NCI-H2029 (cell line): Measurements from ENCODE around the gene ADAMTS2.
"Not testable (repeated sequence)": the region's sequence is repeated elsewhere in the genome, so short reads cannot be mapped to it uniquely, and the experiment has no call there.

Experiments
- DNase-seq: peaks from one replicate; lab custom pipeline; 2025; lab: John Stamatoyannopoulos, UW

Gene ADAMTS2

DNA sequence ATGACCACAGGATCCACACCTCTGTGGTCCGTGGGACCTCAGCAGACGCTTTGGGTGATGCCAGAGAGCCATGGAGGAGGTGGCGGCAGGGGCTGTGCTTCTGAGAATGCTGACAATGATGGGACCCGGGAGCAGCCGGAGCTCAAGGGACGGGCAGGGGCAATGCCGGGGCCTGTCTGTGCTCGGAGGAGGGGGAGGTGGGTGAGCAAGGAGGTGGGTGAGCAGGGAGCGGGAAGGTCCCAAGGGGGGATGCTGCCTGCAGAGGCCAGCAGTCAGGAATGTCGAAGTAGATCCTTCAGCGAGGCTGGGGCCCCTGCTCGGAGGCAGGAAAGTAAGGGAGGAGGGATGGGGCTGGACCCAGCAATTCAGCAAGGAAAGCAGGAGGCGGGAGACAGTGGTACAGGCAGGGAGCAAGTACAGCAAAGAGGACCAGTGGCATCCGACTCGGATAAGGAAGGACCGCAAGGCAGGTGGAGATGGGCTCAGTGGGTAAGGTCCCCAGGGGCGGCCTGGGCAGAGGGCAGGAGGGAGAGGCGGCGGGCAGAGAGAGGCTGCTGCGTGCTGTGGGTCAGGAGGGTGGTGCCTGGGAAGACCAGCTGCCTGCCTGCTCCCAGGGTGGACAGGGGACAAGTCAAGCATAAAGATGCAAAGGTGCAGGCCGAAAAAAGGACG lies 49.0 kb downstream of the ADAMTS2 start:
- no peak for DNase-seq

DNA sequence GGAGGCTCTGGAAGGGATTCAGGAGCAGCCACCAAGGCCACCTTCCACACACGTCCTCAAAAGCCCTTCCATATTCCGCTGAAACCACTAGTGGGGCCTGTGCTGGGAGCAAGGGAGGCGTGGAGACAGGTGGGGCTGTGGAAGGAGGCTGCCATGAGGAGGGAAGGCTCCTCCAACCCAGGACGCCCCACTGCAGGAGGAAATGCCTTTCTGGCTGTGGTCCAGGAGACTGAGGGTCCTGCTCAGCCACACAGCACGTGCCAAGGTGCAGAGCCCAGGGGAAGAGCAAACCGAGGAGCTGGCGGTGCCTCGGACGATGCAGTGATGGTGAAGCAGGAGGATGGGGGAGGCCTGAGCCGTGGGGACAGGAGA lies 49.5 kb downstream of the ADAMTS2 start:
- DNase-seq = no peak

DNA sequence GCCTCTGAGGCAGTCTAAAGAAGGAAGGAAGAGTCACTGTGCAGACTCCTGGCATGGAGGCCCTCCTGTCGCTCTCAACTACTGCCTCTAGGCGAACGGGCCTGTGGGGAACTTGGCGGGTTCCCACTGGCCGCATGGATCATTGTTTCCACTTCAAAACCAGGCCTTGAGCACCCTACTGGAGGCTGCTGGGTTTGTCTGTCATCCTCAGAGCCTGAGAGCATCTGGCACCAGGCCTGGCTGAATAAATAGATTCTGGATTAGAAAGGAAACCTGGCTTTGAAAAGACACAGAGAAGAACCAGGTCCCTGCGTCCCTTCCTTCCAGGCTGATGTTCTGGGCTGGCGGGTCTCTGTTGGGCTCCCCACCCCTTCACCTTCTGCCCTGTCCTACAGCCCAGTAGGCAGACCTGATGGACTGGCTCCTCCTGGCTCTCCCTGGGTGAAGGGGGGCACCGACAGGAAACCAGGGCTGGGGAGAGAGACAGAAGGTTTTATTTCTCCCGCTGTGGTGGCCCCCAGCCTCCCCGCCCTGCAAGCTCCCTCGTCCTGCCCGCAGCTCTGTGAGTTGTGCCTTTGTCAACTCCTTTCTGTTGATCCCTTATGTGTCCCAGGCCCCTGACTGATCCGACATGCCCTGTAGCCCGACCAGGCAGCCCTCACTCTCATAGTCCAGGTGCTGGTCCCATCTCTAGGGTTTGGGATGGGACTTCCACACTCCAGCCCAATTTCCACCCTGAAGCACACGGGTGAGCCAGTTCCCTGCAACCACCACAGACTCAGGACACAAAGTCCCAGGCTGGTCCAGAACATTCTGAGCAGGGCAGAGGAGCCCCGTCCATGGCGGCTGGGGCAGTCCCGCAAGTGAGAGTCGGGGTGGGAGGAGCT lies 50.1 kb downstream of the ADAMTS2 start:
- peak; percentile 5 for DNase-seq

DNA sequence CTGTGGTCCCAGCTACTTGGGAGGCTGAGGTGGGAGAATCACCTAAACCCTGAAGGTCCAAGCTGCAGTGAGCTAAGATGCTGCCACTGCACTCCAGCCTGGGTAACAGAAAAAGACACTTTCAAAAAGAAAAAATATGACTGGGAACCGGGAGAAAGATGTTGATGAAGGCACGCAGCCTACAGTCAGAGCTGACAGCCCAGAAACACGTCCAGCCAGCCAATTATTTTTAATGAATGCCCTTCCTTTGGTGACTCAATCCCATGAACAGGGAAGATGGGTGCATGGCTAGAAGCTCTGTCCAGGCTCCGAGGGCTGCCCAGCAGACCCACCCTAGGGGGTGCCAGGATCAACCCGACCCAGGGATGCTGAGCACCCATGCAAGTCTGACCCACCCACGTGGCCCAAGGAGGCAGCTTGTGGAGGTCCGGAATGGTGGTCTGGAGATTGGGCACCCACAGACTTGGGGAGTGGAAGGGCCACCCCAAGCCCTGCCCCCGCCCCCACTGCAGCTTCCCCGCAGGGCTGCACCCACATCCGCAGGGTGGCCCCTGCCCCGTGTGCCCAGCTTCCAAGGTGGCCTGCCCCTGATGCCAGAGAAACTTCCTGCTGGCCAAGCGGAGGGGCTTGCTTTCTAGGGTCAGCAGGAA lies 51.0 kb downstream of the ADAMTS2 start:
- no peak for DNase-seq

DNA sequence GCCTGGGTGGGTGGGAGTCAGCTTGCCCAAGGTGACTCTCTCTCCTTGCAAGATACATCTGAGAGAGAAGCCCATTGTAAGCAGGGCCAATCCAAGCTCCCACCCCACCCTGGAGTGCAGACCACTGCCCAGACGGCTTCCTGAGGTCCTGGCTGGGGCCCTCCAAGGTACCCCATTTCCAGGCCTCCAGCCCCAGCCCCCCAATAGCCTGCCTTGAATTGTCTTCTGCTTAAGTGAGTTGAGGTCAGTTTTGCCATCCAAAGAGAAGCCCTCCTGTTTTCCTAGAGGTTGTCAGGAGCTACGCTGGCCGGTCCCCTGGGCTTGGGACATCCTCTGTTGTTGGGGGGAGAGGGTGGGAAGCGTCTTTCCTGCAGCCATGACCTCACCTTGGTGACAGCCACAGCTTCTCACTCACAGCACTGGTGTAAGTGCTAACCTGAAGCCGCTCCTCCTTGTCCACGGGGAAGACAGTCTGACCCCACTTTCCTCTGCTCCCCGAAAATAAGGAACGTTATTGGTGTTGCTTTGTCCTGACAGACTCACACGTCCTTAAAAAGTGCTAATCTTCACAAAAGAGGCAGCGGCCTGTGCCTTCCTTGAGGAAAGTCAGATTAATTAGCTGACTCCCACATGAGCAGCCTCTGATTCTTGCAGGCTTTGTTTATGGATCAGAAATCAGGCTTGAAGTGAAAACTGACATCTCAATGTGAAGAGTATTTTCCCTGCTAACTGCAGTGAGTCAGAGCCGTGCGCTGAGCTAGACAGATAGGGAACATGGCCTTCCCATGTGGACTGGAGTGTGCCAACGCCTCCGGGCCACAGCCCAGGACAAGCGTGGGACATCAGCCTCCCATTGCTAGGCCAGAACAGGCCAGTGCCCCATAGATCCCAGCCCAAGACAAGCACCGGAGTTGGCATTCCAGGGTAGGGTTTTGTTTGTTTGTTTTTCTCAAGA lies 52.3 kb downstream of the ADAMTS2 start:
- no peak for DNase-seq

DNA sequence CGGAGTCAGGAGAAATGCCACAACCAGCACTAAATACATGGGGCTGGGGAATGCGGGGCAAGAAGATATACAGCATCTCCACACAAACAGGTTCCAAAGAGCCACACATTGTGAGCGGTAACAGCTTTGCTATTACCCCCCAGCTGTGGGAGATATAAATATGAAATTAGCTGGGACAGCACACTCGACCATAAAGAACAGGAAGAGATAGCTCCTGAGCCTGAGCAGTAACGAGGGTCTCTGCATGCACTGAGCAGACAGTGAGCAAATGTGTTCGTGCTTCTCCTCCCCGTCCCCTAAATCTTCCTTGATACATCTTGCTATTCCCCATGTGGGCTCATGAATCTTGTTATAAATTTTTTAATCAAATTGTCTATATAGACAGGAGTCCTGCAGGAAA lies 53.1 kb downstream of the ADAMTS2 start:
- no peak for DNase-seq

DNA sequence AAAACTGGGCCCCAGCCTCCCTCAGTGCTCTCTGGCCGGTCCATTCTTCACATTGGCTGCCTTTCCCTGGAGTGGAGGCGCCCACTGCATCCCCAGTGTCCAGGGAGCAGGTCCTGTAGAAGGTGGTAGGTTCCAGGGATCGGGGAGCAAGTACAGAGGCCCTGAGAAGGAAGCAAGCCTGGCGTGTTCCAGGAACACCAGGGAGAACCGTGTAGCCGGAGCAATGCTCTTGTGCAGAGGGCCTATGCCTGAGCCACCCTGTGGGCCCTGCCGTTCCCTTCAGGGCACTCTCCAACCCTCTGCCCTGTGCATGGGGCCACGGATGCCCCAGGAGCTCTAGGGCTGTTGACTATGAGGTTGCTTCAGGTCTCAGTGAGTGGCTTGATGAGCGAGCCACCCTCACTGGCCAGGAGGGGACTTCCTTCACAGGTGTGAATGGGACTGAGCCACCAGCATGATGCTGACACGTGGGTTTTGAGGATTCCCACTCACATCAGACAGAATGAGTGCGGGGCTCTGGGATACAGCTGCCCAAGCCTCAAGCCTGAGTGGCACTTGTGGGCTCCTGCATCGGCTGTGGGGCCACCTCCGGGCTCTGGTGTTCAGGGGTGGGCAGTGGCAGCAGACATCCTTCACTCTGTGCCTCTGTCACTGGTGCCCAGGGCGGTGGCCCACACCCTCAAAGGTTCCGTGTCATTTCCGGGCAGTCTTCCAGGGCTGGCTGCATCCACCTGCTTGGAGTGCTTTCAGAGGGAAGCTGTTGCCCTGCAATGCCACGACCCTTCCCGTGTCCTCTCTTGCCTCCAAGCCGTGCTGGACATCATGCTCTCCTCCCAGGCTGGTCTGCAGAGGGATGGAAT lies 54.4 kb downstream of the ADAMTS2 start:
- DNase-seq = no peak

DNA sequence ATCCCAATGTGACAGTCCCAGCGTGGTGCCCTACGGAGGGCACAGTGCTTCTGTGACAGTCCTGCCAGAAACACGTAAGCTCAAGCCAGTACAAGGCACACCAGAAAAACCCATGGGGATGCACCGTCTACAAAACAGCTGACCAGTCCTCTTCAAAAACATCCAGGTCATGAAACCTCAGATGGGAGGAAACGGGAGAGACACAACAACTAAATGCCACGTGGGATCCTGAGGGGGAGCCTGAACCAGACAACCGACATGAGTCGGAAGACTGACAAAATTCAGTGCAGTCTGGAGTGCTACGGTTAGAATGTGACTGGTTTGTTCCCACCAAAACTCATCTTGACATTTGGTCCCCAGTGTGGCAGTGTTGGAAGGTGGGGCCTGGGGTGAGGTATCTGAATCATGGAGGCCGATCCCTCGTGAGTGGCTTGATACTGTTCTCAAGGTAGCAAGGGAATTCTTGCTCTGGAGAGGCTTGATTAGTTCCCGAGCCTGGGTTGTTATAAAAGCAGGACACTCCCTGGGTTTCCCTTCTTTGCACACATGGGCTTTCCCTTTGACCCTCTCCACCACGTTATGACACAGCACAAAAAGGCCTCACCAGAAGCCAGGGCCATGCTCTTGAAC lies 55.4 kb downstream of the ADAMTS2 start:
- no peak for DNase-seq

DNA sequence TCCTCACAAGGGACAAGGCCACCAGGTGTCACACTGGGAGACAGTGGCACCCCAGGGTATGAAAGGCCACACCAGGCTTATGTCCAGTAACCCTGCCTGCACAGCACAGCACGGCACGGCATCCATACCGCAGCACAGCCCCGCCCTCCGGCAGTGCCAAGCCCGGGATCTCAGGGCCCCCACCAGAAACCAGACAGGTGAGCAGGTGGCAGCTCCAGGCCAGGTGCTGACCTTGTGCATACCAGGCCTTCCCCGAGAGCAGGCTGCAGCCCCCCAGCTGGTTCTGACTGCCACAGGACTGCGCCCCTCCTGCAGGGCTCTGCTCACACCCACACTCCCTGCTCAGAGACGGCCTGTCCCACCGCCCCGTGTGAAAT lies 56.5 kb downstream of the ADAMTS2 start:
- DNase-seq = no peak

DNA sequence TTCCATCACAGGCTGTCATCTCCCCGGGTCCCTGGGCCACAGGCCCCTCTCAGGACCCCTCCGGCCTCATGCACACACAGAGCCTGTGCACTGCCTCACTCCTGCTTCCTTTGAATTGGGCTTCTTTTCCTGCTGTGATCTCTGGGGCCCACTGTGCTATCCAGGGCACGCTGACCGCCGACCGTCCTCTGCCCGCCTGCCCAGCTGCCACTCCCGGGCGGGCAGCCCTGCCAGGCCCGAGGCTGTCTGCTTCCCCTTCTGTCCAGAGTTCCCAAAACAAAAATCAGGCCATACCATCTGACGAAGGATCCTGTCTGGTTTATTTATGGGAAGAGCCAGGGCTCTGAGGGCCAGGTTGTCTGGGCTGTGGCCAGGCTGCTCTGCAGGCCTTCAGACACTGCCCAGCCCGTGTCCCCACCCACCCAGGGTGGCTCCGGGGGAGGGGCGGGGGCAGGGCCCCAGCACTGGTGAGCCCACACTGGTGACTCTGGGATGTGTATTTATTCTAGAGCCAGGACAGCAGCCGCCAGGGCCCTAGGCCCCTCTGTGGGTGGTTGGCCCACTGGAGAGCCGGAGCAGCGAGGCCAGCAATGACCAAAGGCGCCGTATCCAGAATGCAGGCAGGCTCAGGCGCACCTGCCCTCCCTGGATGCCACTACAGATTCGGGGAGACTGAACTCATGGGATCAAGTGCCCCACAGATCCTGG lies 57.0 kb downstream of the ADAMTS2 start:
- DNase-seq = no peak

DNA sequence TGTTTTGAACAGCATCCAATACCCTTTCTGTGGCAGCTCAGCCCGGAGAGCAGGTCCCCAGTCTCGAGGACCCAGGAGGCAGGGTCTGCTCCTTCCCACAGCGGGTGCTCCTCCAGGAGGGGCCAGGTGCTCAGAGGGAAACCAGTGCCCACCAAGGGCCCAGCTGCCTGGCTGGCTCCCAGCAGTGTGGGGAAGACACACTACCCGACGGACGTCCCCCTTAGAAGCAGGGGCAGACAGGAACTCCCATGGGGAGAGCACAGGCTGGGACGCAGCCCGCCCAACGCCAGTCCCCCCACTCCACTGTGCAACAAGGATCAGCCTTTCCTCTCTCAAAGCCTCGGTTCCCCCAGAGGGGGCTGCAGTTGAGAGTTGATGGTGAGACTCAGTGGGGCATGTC lies 57.6 kb downstream of the ADAMTS2 start:
- no peak for DNase-seq

DNA sequence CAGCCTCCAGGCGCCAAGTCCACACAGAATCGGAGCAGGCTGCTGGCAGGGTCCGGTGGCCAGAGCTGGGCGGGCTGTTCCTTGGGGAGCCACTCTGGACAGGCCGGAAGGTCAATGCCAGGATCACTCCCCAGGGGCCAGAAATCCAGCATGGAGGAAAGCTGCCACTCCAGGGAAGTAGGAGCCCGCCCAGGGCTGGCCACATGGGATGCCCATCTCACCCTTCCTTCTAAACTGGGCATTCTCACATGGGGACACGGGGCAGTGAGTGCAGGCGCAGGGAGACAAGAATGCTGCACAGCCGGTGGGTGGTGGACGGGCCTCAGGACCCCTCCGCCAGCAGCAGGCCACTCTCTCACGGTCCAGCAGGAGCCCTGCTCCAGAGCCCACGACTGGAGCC lies 58.2 kb downstream of the ADAMTS2 start:
- DNase-seq = no peak

DNA sequence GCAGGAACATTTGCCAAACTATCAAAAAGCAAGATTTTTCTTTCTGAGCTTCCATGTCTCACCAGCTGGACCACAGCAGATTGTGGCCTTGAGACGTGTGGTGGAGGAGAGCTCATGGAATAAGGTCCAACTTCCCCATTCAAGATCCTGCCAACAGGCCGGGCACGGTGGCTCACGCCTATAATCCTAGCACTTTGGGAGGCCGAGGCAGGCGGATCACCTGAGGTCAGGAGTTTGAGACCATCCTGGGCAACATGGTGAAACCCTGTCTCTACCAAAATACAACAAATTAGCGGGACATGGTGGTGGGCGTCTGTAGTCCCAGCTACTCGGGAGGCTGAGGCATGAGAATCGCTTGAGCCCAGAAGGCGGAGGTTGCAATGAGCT lies 59.5 kb downstream of the ADAMTS2 start:
- not testable (repeated sequence) for DNase-seq

DNA sequence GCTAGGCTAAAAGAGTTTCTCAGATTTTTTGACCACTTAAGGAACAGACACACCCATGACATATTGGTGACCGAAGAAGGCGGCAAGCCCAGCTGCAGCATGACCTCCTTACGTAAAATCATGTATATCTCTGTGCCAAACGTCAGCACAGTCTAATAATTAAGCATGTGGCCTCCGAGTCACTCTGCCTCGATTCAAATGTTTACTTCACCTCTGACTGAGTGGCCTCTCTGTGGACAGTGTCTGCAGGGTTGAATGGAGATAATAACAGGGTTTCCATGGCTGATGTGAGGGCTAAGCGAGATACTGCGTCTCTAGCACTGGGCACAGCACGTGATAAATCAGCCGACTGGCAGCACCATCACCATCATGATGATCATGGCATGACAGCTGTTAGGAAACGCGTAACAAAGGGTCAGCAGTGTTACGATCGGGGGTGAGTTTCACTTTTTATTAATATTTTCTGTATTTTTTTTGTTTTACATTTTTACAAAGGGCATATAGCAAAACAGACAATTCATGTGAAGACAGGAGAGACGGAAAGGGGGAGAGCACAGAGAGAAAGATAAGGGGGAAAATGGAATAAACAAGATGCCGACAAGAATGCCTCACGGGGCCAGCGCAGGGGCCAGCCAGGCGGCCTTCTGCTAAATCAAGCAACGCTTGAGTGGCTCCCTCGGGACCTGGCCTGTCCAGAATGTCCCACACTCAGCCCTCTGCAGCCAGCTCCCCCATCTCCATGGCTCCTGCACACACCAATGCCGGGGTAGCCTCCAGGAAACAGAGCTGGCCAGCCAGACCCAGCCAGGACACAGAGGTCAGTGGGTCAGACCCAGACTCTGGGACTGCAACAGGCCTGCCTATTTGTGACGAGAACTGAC lies 60.3 kb downstream of the ADAMTS2 start:
- DNase-seq = no peak

DNA sequence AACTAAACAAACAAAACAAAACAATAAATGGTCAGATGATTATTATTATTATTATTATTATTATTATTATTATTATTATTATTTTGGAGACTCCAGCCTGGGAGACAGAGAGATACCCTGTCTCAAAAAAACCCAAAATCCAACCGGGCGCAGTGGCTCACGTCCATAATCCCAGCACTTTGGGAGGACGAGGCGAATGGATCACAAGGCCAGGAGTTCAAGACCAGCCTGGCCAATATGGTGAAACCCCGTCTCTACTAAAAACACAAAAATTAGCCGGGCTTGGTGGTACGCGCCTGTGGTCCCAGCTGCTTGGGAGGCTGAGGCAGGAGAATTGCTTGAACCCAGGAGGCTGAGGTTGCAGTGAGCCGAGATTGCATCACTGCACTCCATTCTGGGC lies 61.4 kb downstream of the ADAMTS2 start:
- DNase-seq = not testable (repeated sequence)

DNA sequence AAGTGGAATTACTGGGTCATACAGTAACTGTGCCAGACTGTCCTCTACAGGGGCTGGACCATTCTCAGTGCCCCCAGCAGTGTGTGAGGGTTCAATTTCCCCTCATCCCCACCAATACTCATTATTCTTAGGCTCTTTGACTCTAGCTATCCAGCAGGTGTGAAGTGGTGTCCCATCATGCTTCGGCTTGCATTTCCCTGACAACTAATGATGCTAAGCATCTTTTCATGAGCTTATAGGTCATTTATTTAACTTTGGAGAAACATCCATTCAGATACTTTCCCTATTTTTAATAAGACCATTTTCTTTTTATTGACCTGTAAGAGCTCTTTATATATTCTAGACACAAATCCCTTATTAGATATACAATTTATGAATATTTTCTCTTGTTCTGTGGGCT lies 63.6 kb downstream of the ADAMTS2 start:
- no peak for DNase-seq

DNA sequence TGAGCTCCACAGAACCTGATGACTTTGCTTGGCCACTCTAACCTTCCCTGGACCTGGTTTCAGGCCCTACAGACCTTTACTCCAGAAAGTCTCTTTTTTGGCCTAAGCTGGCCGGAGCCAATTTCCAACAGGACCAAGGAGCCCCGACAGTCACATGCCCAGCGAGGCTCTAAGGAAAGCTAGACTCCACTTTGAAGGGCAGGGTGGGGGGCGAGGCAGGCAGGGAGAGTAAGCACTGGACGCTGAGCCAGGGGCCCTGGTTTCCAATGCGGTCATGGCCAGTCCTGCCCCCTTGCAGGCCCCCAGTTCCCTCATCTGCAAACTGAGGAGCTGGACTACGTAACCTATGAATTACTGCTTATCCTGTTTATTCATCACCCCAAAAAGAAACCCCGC lies 65.2 kb downstream of the ADAMTS2 start:
- no peak for DNase-seq

DNA sequence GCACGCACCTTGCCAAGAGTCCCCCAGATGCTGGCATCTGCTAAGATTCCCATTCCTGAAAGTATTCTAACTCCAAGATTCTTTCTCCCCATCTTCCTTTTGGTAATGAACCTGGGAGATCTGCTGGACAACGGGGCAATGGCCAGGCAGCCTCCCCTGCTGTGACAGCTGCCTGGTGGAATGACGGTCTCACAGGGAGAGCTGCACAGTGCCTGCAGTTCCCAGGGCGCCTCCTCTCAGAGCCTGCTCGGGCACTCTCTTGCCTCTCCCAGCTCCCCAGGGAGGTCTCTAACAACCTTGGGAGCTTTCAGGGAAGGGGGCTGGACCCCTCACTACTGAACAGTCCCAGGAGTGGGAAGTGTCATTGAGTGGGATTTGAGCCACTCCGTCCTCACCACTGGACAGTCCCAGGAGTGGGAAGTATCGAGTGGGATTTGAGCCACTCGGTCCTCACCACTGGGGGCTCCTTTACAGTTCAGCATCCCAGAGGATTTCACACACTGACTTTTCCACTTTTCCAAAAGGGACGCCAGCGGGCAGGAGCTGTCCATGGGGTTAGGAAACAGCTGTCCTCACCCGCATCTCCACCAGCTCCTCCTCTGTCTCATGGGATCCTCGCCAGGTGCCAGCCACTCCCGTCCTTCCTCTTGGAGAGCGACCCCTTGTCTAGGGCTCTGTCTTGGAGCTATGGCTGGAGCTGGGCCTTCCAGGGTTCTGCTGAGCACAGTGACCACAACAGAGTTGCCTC lies 65.7 kb downstream of the ADAMTS2 start:
- DNase-seq = no peak
